ENCODE measurements around the gene PAK1IP1. TPM values are rescaled to one million over a fixed set of nuclear protein-coding genes. Genes with fewer than 3 reads are reported as not detected.
"Not testable (repeated sequence)": the region's sequence is repeated elsewhere in the genome, so short reads cannot be mapped to it uniquely, and the experiment has no call there.

The PAK1IP1 gene
- total and polyA plus RNA-seq, 12 donors, result 4.5 to 32.3 (median 11.6) TPM

DNA sequence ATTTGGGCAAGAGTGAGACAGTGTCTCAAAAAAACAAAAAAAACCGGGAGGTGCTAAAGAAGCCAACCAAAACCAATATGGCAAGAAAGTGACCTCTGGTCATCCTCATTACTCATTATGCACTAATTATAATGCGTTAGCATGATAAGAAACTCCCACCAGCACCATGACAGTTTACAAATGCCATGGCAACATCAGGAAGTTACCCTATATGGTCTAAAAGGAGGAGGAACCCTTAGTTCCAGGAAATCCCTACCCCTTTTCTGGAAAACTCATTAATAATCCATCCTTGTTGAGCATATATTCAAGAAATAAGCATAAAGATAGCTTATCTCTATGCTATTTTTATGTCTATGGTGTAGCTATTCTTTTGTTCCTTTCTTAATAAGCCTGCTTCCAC, 32.0 kb upstream of the PAK1IP1 start:
- no peaks in the 10 kb centered on the region for H3K9me3 ChIP-seq (replicated peaks in 1 of 3)
- DNase-seq, result no peak
- no peak overlapping the region for H3K27ac ChIP-seq
- no peaks in the 10 kb centered on the region for H3K4me1 ChIP-seq (replicated peaks in 1 of 2)
- intact Hi-C loops (cut with DNase I), result no loop called here
- no peaks in the 10 kb centered on the region for H3K36me3 ChIP-seq (replicated peaks in 1 of 2)
- TF ChIP-seq POLR2A (IDR thresholded peaks at IDR 0.05), result no peak
- no peak for TF ChIP-seq CTCF (IDR thresholded peaks at IDR 0.05)
- WGBS, 4 donors, result 75 to 82% (median 78%) methylated on average over 2 of the region's 2 CpGs
- no peaks in the 10 kb centered on the region for H3K27me3 ChIP-seq
- no peak overlapping the region for H3K4me3 ChIP-seq

- H3K9me3 ChIP-seq (replicated peaks in 1 of 3); H3K4me1 ChIP-seq (replicated peaks in 1 of 2); H3K27me3 ChIP-seq; H3K4me3 ChIP-seq; H3K36me3 ChIP-seq (replicated peaks in 1 of 2); H3K27ac ChIP-seq; intact Hi-C loops (cut with DNase I); DNase-seq: not testable (repeated sequence)
- 38 to 51% (median 48%) methylated on average over 1 of the region's 1 CpG for WGBS, 4 donors
Measured at GRCh38 chr6:10665595-10665994, 29.2 kb upstream of the PAK1IP1 start.

DNA sequence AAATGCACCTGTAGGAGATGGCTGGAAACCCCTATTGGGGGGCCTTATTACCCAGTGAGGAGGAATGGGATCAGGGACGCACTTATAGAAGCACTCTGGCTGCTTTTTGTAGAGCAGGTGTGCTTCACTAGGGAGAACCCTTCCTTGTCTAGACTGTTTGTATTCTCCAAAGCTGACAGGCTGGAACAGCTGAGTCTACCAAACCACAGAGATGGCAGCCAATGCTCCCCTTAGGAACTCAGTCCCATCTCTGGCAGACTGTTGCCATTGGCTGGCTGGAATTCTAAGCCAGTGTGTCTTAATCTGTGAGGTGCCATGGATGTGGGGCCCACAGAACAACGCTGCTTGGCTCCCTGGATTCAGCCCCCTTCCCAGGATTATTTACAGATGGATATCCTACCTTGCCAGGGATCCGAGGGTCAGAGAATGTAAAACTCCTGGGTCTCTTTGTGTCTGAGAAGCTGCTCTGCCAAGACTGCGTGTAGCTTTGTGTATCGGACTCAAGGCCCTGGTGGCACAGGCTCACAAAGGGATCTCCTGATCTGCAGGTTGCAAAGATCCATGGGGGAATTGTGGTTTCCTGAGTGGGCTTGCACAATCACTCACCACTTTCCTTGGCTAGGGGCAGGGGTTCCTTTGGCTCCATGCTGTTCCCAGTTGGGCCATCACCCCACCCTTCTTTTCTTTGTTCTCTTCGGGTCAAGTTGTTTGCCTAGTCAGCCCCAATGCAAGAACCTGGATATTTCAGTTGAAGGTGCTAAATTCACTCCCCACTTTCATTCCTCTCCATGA, 26.4 kb upstream of the PAK1IP1 start:
- Histone ChIP-seq H3K27me3 (no peaks in the 10 kb centered on the region), H3K9me3 (replicated peaks in 1 of 3) (no peaks in the 10 kb centered on the region), H3K4me3 (no peak overlapping the region), H3K4me1 (replicated peaks in 1 of 2) (no peaks in the 10 kb centered on the region), H3K36me3 (replicated peaks in 1 of 2) (no peaks in the 10 kb centered on the region), H3K27ac (no peak overlapping the region)
- intact Hi-C loops (cut with DNase I), result no loop called here
- TF ChIP-seq POLR2A (IDR thresholded peaks at IDR 0.05), result no peak
- no peak for TF ChIP-seq CTCF (IDR thresholded peaks at IDR 0.05)
- DNase-seq, result no peak
- WGBS, 4 donors, result 70 to 86% (median 79%) methylated on average over 4 to 6 of the region's 6 CpGs

GRCh38 chr6:10676403-10676802, 18.4 kb upstream of the PAK1IP1 start:
- intact Hi-C loops (cut with DNase I), result no loop called here
- Histone ChIP-seq H3K27me3 (no peaks in the 10 kb centered on the region), H3K27ac (no peak overlapping the region), H3K9me3 (replicated peaks in 1 of 3) (no peaks in the 10 kb centered on the region), H3K4me1 (replicated peaks in 1 of 2) (no peaks in the 10 kb centered on the region), H3K36me3 (replicated peaks in 1 of 2) (no peaks in the 10 kb centered on the region), H3K4me3 (no peak overlapping the region)
- DNase-seq, result no peak
- no peak for TF ChIP-seq CTCF (IDR thresholded peaks at IDR 0.05)
- WGBS, 4 donors, result 90 to 97% (median 92%) methylated on average over 7 of the region's 7 CpGs

GRCh38 chr6:10678456-10678855, 16.3 kb upstream of the PAK1IP1 start:
- 85 to 90% (median 87%) methylated on average over 4 of the region's 4 CpGs for WGBS, 4 donors
- Histone ChIP-seq H3K27ac (no peak overlapping the region), H3K4me3 (no peak overlapping the region), H3K4me1 (replicated peaks in 1 of 2) (no peaks in the 10 kb centered on the region), H3K36me3 (replicated peaks in 1 of 2) (no peaks in the 10 kb centered on the region), H3K27me3 (no peaks in the 10 kb centered on the region), H3K9me3 (replicated peaks in 1 of 3) (no peaks in the 10 kb centered on the region)
- intact Hi-C loops (cut with DNase I), result no loop called here
- no peak for DNase-seq
- TF ChIP-seq POLR2A (IDR thresholded peaks at IDR 0.05) (no peak), CTCF (IDR thresholded peaks at IDR 0.05) (no peak)

Measured in adrenal gland (tissue), 12 donors.